ENCODE results near the gene ZNF865.

GRCh38 chr19:55567708-55568328, 37.6 kb upstream of the ZNF865 start:
- TF ChIP-seq, protein P1, sequence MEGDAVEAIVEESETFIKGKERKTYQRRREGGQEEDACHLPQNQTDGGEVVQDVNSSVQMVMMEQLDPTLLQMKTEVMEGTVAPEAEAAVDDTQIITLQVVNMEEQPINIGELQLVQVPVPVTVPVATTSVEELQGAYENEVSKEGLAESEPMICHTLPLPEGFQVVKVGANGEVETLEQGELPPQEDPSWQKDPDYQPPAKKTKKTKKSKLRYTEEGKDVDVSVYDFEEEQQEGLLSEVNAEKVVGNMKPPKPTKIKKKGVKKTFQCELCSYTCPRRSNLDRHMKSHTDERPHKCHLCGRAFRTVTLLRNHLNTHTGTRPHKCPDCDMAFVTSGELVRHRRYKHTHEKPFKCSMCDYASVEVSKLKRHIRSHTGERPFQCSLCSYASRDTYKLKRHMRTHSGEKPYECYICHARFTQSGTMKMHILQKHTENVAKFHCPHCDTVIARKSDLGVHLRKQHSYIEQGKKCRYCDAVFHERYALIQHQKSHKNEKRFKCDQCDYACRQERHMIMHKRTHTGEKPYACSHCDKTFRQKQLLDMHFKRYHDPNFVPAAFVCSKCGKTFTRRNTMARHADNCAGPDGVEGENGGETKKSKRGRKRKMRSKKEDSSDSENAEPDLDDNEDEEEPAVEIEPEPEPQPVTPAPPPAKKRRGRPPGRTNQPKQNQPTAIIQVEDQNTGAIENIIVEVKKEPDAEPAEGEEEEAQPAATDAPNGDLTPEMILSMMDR (IDR thresholded peaks at IDR 0.05; ENCODE audit: poor library complexity, severe bottlenecking) = no peak
- TF ChIP-seq EP300 (conservative IDR thresholded peaks at IDR 0.05; ENCODE audit: poor library complexity, severe bottlenecking) (no peak), POLR2AphosphoS5 (IDR thresholded peaks at IDR 0.05) (no peak), REST (IDR thresholded peaks at IDR 0.05; ENCODE audit: borderline replicate concordance) (no peak), EZH2 (IDR thresholded peaks at IDR 0.05; ENCODE audit: borderline replicate concordance, insufficient read depth, low read length, poor library complexity, severe bottlenecking) (no peak), TAF1 (IDR thresholded peaks at IDR 0.05; ENCODE audit: low read depth) (no peak)
